Fibroblast of skin of scalp (primary cell): ENCODE data around the gene SHC3.

ENCODE experiments used
- DNase-seq: peaks from one replicate; pipeline ENCODE4 v3.0.0-alpha.2; 2013

Gene SHC3

GRCh38 chr9:89000371-89000781, 178.2 kb downstream of the SHC3 start:
- DNase-seq = no peak

GRCh38 chr9:88998911-88999310, 179.7 kb downstream of the SHC3 start:
- no peak for DNase-seq

GRCh38 chr9:88998503-88998902, 180.1 kb downstream of the SHC3 start:
- peak; percentile 29 for DNase-seq

- no peak for DNase-seq
Measured at GRCh38 chr9:88997646-88998045, 181.0 kb downstream of the SHC3 start.

GRCh38 chr9:88996921-88997235, 181.7 kb downstream of the SHC3 start:
- DNase-seq = no peak

- no peak for DNase-seq
Measured at GRCh38 chr9:88996046-88996920, 182.3 kb downstream of the SHC3 start.

DNA sequence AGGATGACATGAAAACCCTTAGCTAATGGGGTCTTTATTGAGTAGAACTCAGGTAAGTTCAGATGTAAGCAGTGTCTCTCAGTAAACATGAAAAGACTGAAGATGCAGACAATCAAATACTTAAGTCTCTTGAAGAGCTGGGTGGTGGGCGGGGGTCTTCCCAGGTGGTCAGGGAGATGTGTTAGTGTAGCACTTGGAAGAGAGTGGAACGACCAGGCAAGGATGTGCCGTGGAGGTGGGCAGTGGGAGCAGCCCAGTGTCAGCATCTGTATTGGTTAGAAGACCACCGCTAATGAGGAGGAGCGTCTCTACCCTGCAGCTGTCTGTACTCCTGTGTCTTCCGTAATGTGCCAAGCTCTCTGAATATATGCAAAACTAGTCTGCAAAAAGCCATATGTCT, 183.0 kb downstream of the SHC3 start:
- DNase-seq = no peak

- DNase-seq = no peak
Measured at GRCh38 chr9:88995200-88995577, 183.4 kb downstream of the SHC3 start.

- peak; percentile 39 for DNase-seq
Measured at GRCh38 chr9:88994469-88995199, 184.0 kb downstream of the SHC3 start.

GRCh38 chr9:88993871-88994460, 184.7 kb downstream of the SHC3 start:
- no peak for DNase-seq

GRCh38 chr9:88993327-88993726, 185.3 kb downstream of the SHC3 start:
- no peak for DNase-seq

GRCh38 chr9:88992556-88992955, 186.1 kb downstream of the SHC3 start:
- no peak for DNase-seq

DNA sequence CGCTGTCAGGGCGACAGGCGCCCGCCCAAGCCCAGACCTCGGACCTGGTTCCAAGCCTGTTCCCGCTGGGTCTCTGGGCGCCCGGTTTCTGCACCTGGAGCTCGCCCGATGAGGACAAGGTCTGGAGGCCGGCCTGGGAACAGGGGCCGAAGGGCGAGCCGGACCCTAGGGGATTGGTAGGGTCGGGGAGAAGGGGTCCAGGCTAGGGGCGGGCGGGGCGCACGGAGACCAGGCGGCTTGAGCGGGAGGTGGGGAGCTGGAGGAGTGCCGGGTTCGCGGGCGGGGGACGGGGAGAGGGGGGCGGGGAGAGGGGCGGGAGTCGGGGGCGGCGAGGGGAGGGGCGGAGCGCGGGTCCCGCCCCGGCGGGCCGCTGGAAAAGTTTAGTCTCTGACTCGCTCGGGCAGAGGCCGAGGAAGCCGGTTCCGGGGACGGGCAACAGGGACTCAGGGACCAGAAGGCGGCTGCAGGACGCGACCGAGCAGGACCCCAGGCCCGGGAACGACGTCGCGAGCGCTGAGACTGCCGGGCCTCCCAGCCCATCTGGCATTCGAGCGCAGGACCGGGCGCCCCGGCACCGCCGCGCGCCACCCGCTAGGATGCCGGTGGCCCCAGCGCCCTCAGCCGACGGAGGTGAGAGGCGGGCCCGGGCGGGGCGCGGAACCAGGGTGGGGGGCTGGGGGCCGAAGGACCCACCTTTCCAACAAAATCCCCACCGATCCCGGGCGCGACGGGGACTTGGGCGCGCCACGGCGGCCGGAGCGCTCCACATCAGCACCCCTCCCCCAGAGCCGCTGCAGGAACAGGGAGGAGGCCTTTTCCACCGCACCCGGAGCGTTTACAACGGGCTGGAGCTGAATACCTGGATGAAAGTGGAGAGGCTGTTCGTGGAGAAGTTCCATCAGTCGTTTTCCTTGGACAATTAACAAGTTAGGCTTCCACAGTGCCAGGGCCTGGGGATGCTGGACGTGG, 187.3 kb downstream of the SHC3 start, which contains the start of gene S1PR3:
Gene S1PR3 (plus strand): TSS at position 403 of the 969 bp plus-strand sequence. CDS start 9,733 bp downstream, outside the sequence.
- DNase-seq = peak; percentile 33

DNA sequence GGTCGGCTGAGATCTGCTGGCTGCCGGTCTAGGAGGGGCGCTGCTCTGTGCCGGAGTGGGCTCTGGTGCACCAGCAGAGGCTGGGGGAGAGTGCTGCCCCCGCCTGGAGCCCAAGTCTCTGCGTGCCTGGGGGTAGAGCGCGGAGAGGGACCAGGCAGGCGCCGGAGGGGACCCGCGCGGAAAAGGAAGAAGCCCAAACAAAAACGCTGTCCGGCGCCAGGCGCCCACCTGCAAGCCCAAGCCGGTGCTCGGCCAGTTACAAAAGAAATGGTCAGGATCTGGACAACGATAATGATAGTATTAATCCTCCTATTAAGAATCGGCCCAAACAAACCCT, 187.9 kb downstream of the SHC3 start:
- DNase-seq = no peak

- no peak for DNase-seq
Measured at GRCh38 chr9:88990041-88990728, 188.4 kb downstream of the SHC3 start.

- peak; percentile 33 for DNase-seq
Measured at GRCh38 chr9:88988796-88989641, 189.6 kb downstream of the SHC3 start.

- DNase-seq = no peak
Measured at GRCh38 chr9:88987661-88988060, 191.0 kb downstream of the SHC3 start.

- no peak for DNase-seq
Measured at GRCh38 chr9:88986776-88987175, 191.8 kb downstream of the SHC3 start.

DNA sequence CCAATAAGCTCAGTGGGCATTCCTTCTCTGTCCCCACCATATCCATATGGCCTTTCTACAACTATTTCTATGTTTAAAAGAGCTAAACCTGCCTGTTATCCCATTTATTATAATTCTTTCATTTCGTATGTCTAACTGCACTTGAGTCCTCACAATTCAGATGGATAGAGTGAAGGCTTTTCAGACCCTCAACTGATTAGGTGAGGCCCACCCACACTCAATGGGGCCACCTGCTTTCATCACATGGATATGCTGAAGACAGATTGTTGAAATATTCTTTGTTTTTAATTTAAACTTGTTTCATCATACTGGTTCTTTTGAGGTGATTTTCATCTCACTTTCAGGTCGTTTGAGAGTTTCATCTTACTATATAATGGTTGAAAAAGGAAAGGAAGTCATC, 193.0 kb downstream of the SHC3 start:
- DNase-seq = no peak

DNA sequence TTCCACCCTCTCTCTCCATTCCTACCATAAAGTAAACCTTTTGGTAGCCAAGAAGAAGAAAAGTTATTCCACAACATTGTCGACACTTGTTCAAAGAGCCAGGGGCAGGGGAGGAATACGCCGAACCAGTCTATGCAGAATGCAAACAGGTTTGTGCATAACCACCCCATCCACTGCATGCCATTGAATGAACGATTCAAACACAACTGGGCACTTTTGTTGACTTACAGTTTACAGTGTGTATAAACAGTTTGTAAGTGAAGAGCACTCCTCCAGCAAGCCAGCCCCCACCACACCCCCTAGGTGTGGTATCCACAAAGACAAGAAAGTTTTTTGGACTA, 194.1 kb downstream of the SHC3 start:
- DNase-seq = no peak
